HFF-Myc (cell line): ENCODE measurements around the gene LBHD1.
"Not testable (repeated sequence)": the region's sequence is repeated elsewhere in the genome, so short reads cannot be mapped to it uniquely, and the experiment has no call there.

ENCODE experiments used
- DNase-seq: peaks from one replicate; pipeline ENCODE4 v3.0.0-alpha.2; 2011; ENCODE audit warnings: low read depth; ENCODE audit errors: extremely low read depth
- H3K4me3 ChIP-seq: replicated peaks from 2 replicates; pipeline ENCODE4 v1.5.1; 2011; ENCODE audit warnings: low read depth, mild to moderate bottlenecking, control low read depth, low read length
- CTCF ChIP-seq: IDR thresholded peaks from 2 replicates; pipeline ENCODE4 v1.5.1; 2012; ENCODE audit warnings: mild to moderate bottlenecking, low read depth, low read length, control low read depth; ENCODE audit errors: missing control alignments

LBHD1 gene

GRCh38 chr11:62621027-62621566, 51.0 kb downstream of the LBHD1 start:
- DNase-seq: no peak
- TF ChIP-seq CTCF: no peak
- H3K4me3 ChIP-seq: peak overlapping the region; percentile 72

- not testable (repeated sequence) for DNase-seq
Measured at GRCh38 chr11:62616957-62617356, 55.1 kb downstream of the LBHD1 start.

GRCh38 chr11:62615521-62615920, 56.5 kb downstream of the LBHD1 start:
- no peak for TF ChIP-seq CTCF
- no peak overlapping the region for H3K4me3 ChIP-seq
- no peak for DNase-seq

More at GRCh38 chr11:62616957-62617356, 55.1 kb downstream of the LBHD1 start:
- not testable (repeated sequence) for H3K4me3 ChIP-seq

- DNase-seq: no peak
- TF ChIP-seq CTCF: no peak
- no peak overlapping the region for H3K4me3 ChIP-seq
Measured at GRCh38 chr11:62614275-62614674, 57.8 kb downstream of the LBHD1 start.

- TF ChIP-seq CTCF: no peak
- no peak overlapping the region; the same call in 1 of the 2 replicates for H3K4me3 ChIP-seq
- DNase-seq: no peak
Measured at GRCh38 chr11:62613291-62613778, 58.7 kb downstream of the LBHD1 start.
